ENCODE data around the gene IQGAP3.

The IQGAP3 gene

DNA sequence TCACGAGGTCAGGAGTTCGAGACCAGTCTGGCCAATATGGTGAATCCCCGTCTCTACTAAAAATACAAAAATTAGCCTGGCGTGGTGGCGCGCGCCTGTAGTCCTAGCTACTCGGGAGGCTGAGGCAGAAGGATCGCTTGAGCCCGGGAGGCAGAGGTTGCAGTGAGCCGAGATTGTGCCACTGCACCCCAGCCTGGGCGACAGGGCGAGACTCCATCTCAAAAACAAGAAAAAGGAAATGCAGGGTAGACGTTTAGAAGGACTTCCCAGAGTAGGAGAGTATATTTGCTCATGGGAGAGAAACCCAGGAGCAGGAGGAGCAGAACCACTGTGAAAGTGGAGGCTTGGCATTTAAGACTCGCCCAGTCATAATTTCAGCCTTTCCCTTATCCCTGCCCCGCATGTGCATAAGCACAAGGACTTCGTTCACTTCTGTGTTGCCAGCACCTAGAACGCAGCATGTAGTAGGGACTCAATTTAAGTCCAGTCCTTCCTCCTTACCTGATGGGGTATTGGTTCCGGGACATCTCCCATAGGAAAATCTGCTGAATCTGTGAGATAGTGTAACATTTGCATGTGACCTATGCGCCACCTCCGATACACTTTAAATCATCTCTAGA lies 66.6 kb downstream of the IQGAP3 start:
- DNase-seq: no peak

DNA sequence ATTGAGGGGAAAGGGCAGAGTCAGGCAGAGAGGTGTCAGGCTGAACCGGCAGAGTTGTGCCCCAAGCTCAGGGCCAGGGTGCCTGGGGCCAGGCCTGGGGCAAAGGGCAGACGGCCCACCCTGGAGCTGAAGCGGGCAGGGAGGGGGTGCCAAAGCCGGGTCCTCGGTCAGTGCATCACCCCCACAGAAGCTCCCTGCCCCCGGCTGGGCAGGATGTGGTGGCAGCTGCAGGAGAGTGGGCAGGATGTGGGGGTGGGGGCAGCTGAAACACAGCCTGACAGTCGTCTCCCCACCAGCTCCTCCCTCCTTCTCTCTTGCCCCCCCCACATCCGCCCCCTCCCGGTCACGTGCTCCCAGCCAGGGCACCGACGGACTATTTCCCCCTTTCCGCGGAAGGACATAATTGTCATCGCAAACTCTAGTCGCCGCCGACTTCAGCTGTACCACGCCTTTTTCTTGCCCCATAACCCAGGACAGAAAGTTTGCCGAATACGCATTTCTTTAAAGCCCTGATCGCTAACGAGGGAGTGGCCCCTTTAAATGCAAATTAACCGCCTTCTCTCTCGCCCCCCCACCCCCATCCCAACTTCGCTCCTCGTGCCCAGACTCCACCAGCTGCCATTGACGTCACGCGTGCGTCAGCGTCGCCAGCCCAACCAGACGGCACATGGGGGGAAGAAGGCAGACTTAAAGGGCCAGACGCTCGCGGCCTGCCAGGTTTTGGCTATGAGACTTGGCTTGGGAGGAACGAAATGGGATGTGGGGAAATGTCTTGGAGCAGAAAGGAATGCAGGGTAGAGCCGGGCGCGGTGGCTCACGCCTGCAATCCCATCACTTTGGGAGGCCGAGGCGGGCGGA lies 67.3 kb downstream of the IQGAP3 start:
- DNase-seq: peak; percentile 91

DNA sequence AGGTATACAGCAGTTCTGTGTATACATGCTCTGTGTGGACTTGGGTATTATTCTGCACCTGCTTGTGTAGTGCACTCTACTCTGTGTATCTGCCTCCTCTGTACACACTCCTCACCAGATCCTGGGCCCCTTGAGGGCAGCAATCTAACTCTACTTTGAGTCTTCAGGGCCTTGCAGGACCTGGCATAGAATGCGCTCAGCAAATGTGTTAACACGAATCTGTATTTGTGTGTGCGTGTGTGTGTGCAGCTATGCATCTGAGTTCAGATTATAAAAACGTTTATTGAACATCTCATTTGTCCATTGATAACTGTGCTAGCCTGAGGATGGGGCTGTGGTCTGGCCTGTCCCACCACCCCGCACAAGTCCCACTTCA lies 67.9 kb downstream of the IQGAP3 start:
- peak; percentile 21 for DNase-seq

DNA sequence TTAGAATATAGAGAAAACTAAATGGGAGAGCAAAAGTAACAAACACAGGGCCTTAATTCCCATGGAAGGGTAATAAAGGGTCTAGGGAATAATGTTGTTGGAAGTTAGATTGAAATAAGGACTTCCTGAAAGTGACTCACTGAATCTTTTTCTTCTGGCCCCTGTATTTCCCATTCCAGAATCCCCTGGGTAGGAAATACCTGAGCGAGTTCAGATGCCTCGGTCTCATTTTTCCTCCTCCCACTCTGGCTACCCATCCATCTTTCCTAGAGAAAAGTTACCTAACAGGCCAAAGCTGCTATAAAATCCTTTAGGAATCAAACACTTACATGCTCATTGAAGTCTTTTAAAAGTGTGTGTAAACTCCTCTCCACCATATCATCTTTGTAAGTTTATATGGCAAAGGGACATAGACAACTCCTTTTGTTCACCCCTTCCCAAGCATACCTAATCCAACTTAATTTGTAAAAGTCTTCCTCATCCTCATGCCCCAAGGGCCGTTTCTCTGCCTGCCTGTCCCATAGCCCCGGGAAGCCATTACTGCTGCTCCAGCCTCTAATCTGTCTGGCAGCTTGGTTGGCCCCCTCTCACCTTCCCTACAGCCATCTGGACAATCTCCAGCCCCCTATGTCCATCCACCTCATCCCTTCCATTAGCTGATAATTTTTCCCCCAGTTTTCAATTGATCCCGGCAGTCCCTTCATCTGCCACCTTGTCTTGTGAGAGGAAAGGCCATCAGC lies 68.5 kb downstream of the IQGAP3 start:
- DNase-seq: no peak

DNA sequence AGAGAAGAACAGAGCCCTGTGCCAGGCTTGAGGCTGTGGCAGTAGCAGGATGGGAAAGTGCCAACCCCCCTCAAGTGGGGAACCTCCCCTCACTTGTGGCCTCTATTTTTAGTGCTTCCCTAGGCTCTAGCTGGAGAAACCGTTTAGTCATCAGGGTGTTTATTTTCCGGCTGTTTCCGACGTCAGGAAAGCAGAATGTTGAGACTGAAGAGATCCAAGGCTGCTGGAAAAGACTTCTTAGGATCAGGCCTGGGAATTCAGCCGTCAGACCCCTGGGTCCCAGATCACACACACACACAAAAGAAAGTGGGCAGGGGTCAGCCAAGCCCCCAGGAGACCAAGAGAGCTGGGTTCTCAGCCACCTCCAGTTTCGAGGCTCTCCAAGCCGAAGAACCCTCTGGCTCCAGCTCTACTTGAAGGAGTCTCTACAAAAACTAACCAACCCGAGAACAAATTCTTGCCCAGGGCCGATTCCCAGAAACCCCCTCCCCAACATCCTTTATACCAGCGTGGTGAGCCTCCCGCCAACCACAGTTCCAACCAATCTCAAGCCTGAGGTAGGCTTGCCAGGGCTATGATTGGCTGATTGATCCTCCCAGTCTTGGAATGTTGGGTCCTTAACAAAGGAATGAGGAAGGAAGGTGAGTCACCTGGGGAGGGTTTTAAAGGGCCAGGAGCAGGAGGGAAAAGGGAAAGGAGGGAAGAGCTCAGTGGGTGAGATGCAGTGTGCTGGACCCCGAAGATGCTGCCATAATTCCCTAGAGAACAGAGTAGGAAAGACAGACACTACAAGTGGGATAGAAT lies 69.3 kb downstream of the IQGAP3 start:
- DNase-seq: no peak

DNA sequence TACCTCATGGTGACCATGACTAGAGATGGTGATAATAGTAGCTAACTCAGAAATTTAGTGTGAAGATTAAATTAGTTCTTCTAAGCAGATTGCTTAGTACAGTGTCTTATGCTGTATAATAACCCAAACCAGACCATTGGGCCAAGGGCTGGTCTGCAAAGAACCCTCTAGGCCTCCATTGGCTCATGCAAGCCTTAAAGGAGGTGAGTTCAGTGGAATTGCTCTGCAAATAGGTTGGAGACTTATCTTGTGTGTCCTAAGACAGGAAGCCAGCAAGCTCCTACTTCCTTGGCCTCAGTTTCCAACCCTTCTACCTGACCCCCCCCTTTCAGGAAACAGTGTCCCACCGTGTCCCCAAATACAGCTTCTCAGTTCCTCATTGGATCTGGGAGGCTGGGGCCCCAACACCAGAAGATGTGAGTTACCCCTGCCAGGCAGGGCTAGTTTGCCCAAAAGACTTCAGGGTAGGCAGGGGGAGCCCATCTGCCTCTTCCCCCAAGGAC lies 69.9 kb downstream of the IQGAP3 start:
- no peak for DNase-seq

DNA sequence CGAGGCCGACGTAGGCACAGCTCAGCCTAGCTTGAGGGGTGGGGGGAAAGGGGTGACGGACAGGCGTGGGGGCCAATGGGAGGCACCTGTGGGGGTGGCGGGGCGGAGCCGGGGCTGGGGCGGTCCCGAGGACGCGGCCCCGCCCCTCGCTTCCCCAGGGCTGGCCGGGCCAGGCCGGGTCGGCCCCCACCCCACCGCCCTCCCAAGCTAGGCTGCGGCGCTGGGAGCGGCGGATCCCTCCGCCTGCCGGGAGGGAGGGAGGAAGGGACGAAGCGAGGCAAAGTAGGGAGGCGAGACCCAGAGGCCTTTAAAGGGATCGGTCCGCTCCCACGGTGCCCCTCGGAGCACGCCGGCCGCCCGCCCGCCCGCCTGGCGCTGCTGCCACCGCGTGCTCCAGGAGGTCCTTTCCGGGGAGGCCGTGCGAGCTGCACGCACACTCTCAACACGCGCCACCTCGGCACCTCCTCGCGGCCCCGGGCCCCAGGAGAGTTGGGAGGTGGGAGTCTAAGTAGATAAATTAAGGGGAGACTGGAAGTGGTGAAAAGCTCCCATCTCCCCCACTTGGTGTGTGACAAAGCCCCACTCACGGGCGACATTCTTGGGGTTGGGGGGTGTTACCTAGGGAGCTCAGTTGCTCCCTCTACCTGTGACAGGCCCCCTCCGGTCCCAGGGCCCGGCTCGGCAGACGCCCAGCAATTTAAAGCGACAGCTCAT lies 71.4 kb downstream of the IQGAP3 start:
- peak; percentile 85 for DNase-seq

DNA sequence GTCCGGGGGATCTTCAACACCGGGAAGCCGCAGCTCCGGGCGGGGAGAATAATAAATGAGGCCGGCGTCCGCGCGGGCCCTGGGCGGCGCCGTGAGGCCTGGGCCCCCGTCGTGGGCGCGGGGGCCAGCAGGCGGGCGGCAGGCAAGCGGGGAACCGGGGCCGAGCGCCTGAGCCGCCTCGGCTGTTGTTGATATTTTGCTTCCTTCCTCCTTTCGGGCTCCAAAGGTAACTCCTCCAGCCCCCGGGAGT lies 71.9 kb downstream of the IQGAP3 start, which contains the start of gene MEF2D:
Gene MEF2D, minus strand, starts transcription at position 233 of the 250 bp plus-strand sequence. CDS start 17,483 bp downstream, outside the sequence.
- no peak for DNase-seq

DNA sequence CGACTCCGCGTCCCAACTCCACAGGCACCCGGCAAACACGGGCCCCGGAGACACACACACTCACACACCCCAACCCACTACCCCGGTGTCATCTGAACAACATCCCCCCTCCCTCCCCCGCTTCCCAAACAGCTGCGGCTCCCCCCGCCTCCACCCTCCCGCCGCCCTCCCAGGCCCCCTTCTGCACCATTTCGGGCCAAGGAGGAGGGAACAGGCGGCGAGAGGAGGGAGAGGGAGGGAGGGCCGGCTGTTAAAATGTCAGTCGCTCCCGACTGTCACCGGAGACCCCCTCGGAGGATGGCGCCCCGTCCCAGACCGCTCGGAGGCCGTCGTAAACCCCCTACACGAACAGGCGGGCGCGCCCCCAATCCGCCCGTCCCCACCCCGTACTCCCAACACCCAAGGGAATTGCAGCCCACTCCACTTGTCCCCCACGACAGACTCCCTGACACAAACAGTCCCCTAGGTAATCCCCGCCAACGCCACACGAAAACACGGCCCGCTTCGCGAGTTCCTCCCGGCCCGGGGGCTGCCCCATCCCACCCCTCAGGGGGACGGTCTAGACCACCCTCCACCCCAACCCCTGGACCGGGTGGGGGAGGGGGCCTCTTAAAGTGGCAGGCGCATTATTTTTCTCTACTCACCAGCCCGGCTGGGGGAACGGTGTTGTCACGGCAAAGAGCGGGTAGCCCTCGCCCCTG lies 72.4 kb downstream of the IQGAP3 start:
- DNase-seq: no peak

DNA sequence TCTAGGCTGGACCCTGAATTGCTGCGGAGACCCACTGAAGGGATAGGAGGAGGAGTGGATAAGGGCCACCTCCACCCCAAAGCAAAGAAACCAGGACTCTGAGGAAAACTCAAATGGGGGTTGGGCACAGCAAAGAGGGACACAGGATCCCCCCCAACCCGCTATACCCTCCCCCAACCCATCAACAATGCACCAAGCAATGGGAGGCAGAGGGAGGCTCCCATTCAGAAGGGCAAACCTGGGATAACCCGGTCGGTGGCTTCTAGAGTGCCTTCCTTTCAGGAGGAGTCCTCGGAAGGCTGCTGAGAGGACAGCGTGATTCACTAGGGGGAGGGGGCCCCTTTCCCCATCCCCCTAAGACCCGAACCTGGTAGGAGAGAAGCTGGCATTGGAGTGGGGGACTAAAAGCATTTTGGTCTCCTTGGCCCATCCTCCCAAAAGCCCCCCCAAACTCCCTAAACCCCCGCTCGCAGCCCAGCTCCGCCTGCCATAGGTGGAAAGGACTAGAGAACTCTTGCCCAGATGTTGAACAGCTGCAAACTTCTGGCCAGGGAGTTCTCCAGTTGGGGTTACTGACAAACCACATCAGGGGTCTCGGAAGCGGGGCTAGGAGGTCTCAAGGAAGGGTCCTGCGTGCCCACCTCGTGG lies 73.0 kb downstream of the IQGAP3 start:
- DNase-seq: no peak

DNA sequence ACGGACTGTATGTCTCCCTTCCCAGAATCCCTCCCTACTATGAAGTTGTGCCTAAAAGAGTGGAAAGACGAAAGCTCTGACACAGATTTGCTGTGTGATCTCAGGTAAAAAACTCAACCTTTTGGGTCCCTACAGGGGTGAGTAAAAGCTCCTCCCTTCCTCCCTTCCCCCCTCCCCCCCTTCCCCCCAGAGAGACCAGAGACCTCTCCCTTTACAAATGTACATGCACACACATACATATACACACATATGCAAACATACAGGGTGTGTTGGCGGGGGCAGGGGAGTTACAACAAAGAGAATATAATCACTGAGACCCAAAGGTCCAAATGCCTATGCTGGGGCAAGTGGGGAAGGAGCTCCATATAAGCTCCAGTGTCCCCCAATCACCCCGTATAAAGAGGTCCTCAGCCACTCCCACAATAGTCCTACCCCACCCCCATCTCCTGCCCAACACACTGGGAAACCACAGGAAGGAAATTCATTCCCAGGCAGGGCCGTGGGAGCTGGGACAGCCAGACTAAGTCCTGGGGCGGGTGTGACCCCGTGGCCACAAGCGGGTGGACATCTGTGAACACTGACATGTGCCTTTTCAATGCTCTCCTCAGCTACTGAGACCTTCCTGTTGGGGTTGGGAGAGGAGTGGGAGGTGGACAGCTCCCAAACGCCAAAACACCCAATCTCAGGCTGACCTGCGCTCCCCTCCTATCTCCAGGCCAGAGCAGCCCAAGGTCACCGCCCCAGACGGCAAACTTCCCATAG lies 73.8 kb downstream of the IQGAP3 start:
- no peak for DNase-seq

DNA sequence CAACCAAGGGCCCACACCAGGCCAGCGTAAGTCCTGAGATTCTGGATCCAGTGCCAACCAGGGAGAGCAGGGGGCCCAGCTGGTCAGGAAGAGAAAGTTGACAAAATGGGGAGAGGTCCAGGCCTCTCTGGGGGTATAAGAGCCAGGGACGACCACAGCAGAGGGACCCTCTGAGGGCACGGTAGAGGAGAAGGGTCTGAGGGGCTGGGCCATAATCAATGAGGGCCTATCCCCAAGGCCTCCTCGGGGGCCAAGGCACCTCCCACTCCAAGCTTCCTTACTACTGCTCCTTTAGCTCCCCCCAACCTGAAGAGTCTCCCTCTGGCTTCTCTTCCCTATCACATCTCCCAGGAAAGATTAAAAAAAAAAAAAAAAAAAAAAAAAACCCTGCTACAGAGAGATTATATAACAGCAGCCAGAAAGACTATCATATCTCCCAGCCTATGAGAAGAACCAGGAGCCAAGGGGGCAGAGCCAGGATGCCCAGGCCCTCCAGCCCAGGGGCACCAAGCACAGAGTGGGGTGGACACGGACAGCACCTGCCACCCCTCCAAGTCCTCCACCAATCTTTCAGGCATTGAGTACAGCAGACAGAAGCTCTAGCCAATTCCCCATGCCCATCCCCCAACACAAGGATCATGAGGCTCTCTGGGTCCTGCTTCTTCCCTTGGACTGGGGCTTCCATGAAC lies 74.5 kb downstream of the IQGAP3 start:
- no peak for DNase-seq

DNA sequence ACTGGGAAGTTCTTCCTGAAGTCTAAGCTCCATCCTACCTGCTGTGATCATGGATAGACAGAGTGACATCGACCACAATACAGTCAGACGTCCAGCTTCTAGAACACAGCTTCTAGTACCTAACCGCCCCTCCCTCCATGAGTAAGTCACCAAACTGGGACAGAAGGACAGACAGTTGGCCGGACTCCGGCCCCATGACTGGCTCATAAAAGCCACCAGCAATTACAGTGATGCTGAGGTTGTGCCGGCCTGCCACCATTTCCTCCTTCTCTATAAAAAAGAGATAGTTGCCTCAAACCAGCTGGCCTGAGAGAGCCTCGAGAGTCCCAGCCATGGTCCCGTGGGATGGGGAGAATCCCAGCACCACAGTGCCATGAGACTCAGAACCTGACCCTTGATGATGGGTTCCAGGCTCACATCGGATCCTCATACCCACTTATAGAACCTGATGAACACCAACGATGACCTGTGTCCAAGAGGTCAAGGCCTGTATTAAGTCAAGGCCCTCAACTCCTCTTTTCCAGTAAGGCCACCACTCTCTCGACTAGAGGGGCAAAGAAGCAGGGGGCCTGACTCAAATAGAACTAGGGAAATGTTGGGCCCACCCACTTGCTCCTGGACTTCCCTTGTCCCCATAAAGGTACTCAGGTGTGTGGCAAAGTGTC lies 75.2 kb downstream of the IQGAP3 start:
- no peak for DNase-seq

DNA sequence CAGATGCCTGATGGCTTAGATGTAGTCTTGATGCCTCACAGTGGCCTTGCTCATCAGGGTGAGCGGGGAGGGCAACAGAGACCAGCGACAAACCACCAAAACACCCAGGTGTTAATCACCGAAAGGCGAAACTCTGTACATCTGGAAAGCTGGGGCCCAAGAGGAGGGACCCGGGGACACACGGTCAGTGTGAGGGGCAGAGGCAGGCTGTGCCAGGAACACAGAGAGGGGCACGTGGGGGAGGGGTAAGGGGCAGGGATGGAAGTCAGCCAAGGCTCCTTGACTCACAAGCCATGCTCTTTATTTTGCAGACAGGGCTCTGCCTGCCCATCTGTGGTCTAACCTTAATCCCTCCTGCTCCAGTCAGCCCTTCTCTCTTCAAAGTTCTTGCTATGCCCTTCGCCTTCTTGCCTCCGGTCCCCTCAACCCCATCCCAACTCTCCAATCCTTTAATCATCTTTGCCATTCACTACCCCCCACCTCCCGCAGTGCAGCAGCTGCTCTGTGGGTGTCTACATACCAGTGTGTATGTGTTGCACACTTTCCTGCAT lies 76.1 kb downstream of the IQGAP3 start:
- DNase-seq: no peak

DNA sequence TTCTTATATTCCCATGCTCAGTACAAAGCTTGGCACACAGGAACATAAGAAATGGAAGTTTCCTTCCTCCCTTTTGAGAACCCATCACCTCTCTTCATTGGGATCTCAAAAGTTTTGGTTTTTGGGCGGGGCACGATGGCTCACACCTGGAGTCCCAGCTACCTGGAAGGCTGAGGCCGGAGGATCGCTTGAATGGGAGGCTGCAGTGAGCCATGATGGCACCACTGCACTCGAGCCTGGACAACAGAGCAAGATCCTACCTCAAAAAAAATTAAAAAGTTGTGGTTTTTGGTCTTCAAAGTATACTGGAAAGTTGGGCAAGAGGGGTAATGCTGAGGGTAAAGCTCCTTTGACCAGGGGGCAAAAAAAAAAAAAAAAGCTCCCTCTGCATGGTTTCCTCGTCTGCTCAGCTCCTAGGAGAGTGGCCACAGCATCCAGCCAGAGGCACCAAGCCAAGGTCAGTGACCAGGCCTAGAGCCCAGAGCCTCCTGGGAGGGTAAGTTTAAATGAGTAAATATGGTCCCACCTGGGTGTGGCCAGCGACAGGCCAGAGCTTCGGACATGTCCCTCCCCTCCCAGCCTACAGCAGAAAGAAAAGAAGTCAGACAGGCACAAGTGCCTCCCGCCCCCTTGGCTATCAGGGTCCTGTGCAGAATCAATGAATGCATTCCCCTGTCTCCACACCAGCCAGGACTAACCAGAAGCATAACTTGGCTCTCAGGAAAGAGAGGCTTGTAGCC lies 76.8 kb downstream of the IQGAP3 start:
- DNase-seq: no peak

DNA sequence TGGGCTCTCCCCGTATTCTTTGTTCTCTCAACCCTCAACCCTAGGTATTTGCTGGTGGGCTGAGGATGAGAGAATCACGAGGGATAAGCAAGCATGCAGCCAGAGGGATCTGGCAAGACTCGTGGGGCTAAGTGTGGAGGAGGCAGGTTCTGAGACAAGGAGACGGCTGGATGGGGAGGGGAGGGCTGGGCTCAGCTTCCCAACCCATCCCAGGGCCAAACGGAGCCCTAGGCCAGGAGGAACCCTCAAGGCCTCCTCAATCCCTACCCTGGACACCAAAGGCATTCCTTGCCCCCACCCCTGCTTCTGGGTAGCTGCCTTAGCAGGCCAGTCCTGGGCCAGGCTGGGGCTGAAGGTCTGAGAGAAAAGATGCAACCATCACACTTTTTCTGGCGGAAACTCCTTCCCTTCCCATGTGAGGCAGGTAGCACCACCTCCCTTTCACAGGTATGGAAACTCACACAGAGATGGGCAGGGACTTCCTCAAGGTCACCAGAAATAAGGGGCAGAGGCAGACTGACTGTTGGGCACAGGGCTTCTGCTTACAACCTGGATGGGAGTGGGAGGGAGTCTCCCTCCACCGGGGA lies 78.0 kb downstream of the IQGAP3 start:
- DNase-seq: no peak

DNA sequence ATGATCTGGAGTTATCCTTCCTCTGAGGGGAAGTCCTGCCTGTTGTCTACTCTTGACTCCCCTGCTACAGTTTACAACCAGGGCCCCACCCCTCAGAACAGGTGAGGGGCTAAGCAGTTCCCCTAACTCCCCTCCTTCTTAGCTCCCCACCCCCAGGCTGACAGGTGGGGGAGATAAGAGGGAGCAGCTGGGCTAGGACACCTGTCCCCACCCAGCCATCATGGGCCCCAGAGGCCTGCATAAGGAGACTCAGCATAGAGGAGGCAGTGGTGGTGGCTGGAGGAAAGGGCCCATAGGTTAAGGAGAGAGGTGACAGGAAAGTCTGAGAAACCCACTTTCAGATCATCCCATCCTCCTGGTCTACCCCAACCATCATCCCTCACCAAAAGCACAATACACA lies 78.6 kb downstream of the IQGAP3 start:
- no peak for DNase-seq

DNA sequence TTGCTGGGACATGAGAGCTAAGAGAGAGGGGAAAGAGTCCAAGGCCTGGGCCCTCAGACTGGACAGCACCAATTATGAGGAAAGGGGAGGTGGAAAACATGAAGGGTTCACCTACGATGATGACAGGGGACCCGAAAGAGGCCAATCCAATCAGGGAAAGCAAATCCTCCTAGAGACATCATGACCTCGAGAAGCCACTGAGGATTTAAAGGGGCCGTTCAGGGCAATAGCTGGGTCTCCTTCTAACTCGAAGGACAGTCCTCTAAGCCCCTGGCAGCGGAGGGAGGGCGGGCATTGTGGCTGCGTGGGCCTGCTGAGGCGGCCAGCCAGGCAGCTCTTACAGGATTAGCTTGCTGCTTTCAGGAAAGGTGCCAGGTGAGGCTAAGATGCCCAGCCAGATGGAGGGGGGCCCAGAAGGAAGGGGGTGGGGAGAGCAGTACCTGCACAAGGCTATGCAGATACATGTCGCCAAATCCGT lies 79.2 kb downstream of the IQGAP3 start:
- no peak for DNase-seq

Data from NCI-H2081 treated with DMSO at 0.1 percent for 48 hours (cell line).